Bone marrow (tissue), 2 donors: ENCODE measurements around the gene MFRP.

ENCODE experiments used
- DNase-seq, 2 donors: peaks; one replicate each; lab custom pipeline; 2025; lab: John Stamatoyannopoulos, UW

Gene MFRP

GRCh38 chr11:119373059-119373920 is 26.8 kb upstream of the MFRP start:
- no peak for DNase-seq

- no peak for DNase-seq
Observed at GRCh38 chr11:119372260-119373058, 26.0 kb upstream of the MFRP start.

- DNase-seq = no peak
Observed at GRCh38 chr11:119371778-119372182, 25.3 kb upstream of the MFRP start.

- no peak for DNase-seq
Observed at GRCh38 chr11:119371067-119371601, 24.6 kb upstream of the MFRP start.

GRCh38 chr11:119370486-119371046 is 24.1 kb upstream of the MFRP start:
- no peak for DNase-seq

- DNase-seq = no peak
Observed at GRCh38 chr11:119369132-119369925, 22.8 kb upstream of the MFRP start.

GRCh38 chr11:119368121-119369034 is 21.9 kb upstream of the MFRP start:
- DNase-seq = no peak

GRCh38 chr11:119367661-119368120 is 21.2 kb upstream of the MFRP start:
- no peak for DNase-seq

GRCh38 chr11:119366690-119367620 is 20.4 kb upstream of the MFRP start:
- no peak for DNase-seq

- DNase-seq = no peak
Observed at GRCh38 chr11:119365071-119365591, 18.6 kb upstream of the MFRP start.

- DNase-seq = no peak
Observed at GRCh38 chr11:119363851-119364590, 17.5 kb upstream of the MFRP start.

GRCh38 chr11:119363081-119363850 is 16.8 kb upstream of the MFRP start:
- no peak for DNase-seq

GRCh38 chr11:119362741-119363080 is 16.2 kb upstream of the MFRP start:
- no peak for DNase-seq

- no peak for DNase-seq
Observed at GRCh38 chr11:119361941-119362725, 15.6 kb upstream of the MFRP start.

- peak in 1 of 2 donors; percentile 47 for DNase-seq
Observed at GRCh38 chr11:119361056-119361787, 14.7 kb upstream of the MFRP start.
